Measurements from ENCODE around the gene PTPRT. TPM values are rescaled to one million over a fixed set of nuclear protein-coding genes. Genes with fewer than 3 reads are reported as not detected.

Gene PTPRT
- total RNA-seq, 1 experiment from 2014 or later: 0.13 TPM

- Mint-ChIP-seq H3K36me3 (ENCODE audit: insufficient read depth in 1 of 3, low read depth in 3 of 3) (no peaks in the 10 kb centered on the region), H3K4me3 (no peak overlapping the region), H3K4me1 (peaks cover 0 to 2% of the 10 kb centered on the region in 2 experiments; a peak in 1 of 4 replicates), H3K27me3 (ENCODE audit: low read depth) (no peaks in the 10 kb centered on the region; the same call in 1 of the 2 replicates), H3K9me3 (no peaks in the 10 kb centered on the region), H3K27ac (no peak overlapping the region)
- no peaks in the 10 kb centered on the region for H3K27me3 ChIP-seq (ENCODE audit: insufficient read depth, low read length)
- DNase-seq: no peak
- H3K14ac ChIP-seq (ENCODE audit: insufficient read depth, low read length): no peak overlapping the region
- no peak overlapping the region for H3K56ac ChIP-seq (ENCODE audit: insufficient read length, low read depth, low read length)
- WGBS (ENCODE audit: extremely low coverage, insufficient read length, low lambda C conversion rate): no CpG with 5 or more reads among the region's 1 CpG
- H2AK5ac ChIP-seq (ENCODE audit: insufficient read length, low read length): no peak overlapping the region
- no peak overlapping the region for H4K8ac ChIP-seq (replicated peaks; ENCODE audit: insufficient read length, low read depth, low read length)
- H2BK120ac ChIP-seq (ENCODE audit: low read depth, low read length, poor library complexity, severe bottlenecking): no peak overlapping the region
- H4K20me1 ChIP-seq (ENCODE audit: control insufficient read depth, insufficient read depth, insufficient read length): no peaks in the 10 kb centered on the region
- H3K4me1 ChIP-seq (ENCODE audit: insufficient read depth, low read length): no peaks in the 10 kb centered on the region
- no peaks in the 10 kb centered on the region for H3K79me1 ChIP-seq (ENCODE audit: insufficient read depth, low read depth, low read length, poor library complexity, severe bottlenecking)
- H3K18ac ChIP-seq (ENCODE audit: insufficient read length, low read depth, low read length): no peak overlapping the region
- H2BK15ac ChIP-seq (ENCODE audit: low read depth, low read length): no peak overlapping the region
- H3K23ac ChIP-seq (ENCODE audit: insufficient read length, low read depth, low read length): no peak overlapping the region
- H3K4ac ChIP-seq (ENCODE audit: low read depth, low read length): no peak overlapping the region
- H3T11ph ChIP-seq (ENCODE audit: low read length): no peak overlapping the region
- no peak overlapping the region for H2AFZ ChIP-seq (ENCODE audit: low read length)
- no peak overlapping the region for H3K27ac ChIP-seq (ENCODE audit: insufficient read length, low read depth, low read length)
- no peak overlapping the region for H2BK20ac ChIP-seq (ENCODE audit: low read depth, low read length, poor library complexity, severe bottlenecking)
- peaks cover 5% of the 10 kb centered on the region for H3K9me3 ChIP-seq (ENCODE audit: control insufficient read depth, low read depth, low read length)
- H3K79me2 ChIP-seq (ENCODE audit: insufficient read depth, low read length): no peaks in the 10 kb centered on the region
- no peak overlapping the region for H4K5ac ChIP-seq (ENCODE audit: insufficient read length, low read depth, low read length)
- no peak for TF ChIP-seq CTCF (conservative IDR thresholded peaks at IDR 0.05)
- no peak overlapping the region for H3K4me2 ChIP-seq (ENCODE audit: insufficient read depth, insufficient read length, low read length)
- H3K23me2 ChIP-seq (ENCODE audit: insufficient read length, low read depth, low read length, poor library complexity, severe bottlenecking): no peaks in the 10 kb centered on the region
- H2BK12ac ChIP-seq (ENCODE audit: insufficient read length, low read depth, low read length): no peak overlapping the region
- no peak overlapping the region for H4K91ac ChIP-seq (ENCODE audit: insufficient read length, low read depth, low read length)
- H2BK5ac ChIP-seq (ENCODE audit: insufficient read length, low read length): no peak overlapping the region
- H3K9ac ChIP-seq (ENCODE audit: extremely low read depth, insufficient read length, low read length): no peak overlapping the region
These were observed 665.6 kb downstream of the PTPRT start for GRCh38 chr20:42524058-42524457.
